Measurements from ENCODE around the gene ESR2.
"Not testable (repeated sequence)": the region's sequence is repeated elsewhere in the genome, so short reads cannot be mapped to it uniquely, and the experiment has no call there.

ESR2 gene

GRCh38 chr14:64075613-64076005 is 218.6 kb downstream of the ESR2 start:
- DNase-seq = no peak

- DNase-seq = no peak
Measured at GRCh38 chr14:64074961-64075612, 219.1 kb downstream of the ESR2 start.

GRCh38 chr14:64069634-64070359 is 224.4 kb downstream of the ESR2 start:
- no peak for DNase-seq

GRCh38 chr14:64064447-64064846 is 229.7 kb downstream of the ESR2 start:
- no peak for DNase-seq

- no peak for DNase-seq
Measured at GRCh38 chr14:64062381-64063115, 231.6 kb downstream of the ESR2 start.

- no peak for DNase-seq
Measured at GRCh38 chr14:64061706-64062105, 232.5 kb downstream of the ESR2 start.

GRCh38 chr14:64061115-64061514 is 233.1 kb downstream of the ESR2 start:
- DNase-seq = no peak

- no peak for DNase-seq
Measured at GRCh38 chr14:64060648-64061096, 233.5 kb downstream of the ESR2 start.

GRCh38 chr14:64060199-64060545 is 234.0 kb downstream of the ESR2 start:
- no peak for DNase-seq

GRCh38 chr14:64059454-64060198 is 234.5 kb downstream of the ESR2 start:
- no peak for DNase-seq

GRCh38 chr14:64053694-64054669 is 240.2 kb downstream of the ESR2 start:
- DNase-seq = no peak

- no peak for DNase-seq
Measured at GRCh38 chr14:64049616-64050381, 244.4 kb downstream of the ESR2 start.

- no peak for DNase-seq
Measured at GRCh38 chr14:64045091-64045490, 249.1 kb downstream of the ESR2 start.

- not testable (repeated sequence) for DNase-seq
Measured at GRCh38 chr14:64043296-64043695, 250.9 kb downstream of the ESR2 start.

- no peak for DNase-seq
Measured at GRCh38 chr14:64040044-64040443, 254.1 kb downstream of the ESR2 start.

- no peak for DNase-seq
Measured at GRCh38 chr14:64038841-64039542, 255.2 kb downstream of the ESR2 start.

GRCh38 chr14:64037869-64038745 is 256.1 kb downstream of the ESR2 start:
- not testable (repeated sequence) for DNase-seq

GRCh38 chr14:64035143-64035542 is 259.0 kb downstream of the ESR2 start:
- no peak for DNase-seq
